GM23338 (cell line): ENCODE data around the gene LMOD3. TPM values are rescaled to one million over a fixed set of nuclear protein-coding genes. Genes with fewer than 3 reads are reported as not detected.

ENCODE experiments used
- ATAC-seq: fragments of 200-7000 bp; cut with Tn5 transposase; 3 replicates; pipeline ENCODE4 v1.9.1; 2020
- DNase-seq: peaks from one replicate; pipeline ENCODE4 v3.0.0-alpha.2; 2015; ENCODE audit warnings: low spot score
- H2AFZ ChIP-seq: fragments of 200-600 bp; sonication (generic); 2 replicates; pipeline ENCODE4 v1.8.0; 2016; ENCODE audit warnings: antibody characterized with exemption, mild to moderate bottlenecking, moderate library complexity
- H3F3A ChIP-seq: fragments of 200-600 bp; sonication (generic); replicated peaks from 2 replicates; pipeline ENCODE4 v1.8.0; 2017; ENCODE audit warnings: antibody characterized with exemption, mixed run types, low read depth
- H3K27ac ChIP-seq: fragments of 200-600 bp; sonication (generic); 2 replicates; pipeline ENCODE4 v1.6.1; 2016; ENCODE audit warnings: low read depth
- H3K27me3 ChIP-seq: fragments of 200-600 bp; sonication (generic); 2 replicates; pipeline ENCODE4 v1.8.0; 2016; ENCODE audit warnings: mild to moderate bottlenecking, mixed run types, moderate library complexity; ENCODE audit not compliant: insufficient read depth
- H3K36me3 ChIP-seq: fragments of 200-600 bp; sonication (generic); 2 replicates; pipeline ENCODE4 v1.8.0; 2016; ENCODE audit warnings: mild to moderate bottlenecking; ENCODE audit not compliant: insufficient read depth
- H3K4me1 ChIP-seq: fragments of 200-600 bp; sonication (generic); 2 replicates; pipeline ENCODE4 v1.8.0; 2016; ENCODE audit warnings: mild to moderate bottlenecking, moderate library complexity; ENCODE audit not compliant: insufficient read depth
- H3K4me2 ChIP-seq: fragments of 200-600 bp; sonication (generic); 2 replicates; pipeline ENCODE4 v1.7.1; 2017; ENCODE audit warnings: mixed run types
- H3K4me3 ChIP-seq: fragments of 200-600 bp; sonication (generic); 2 replicates; pipeline ENCODE4 v1.6.1; 2016; ENCODE audit warnings: mixed run types
- H3K79me2 ChIP-seq: fragments of 200-600 bp; sonication (generic); replicated peaks from 2 replicates; pipeline ENCODE4 v1.8.0; 2017; ENCODE audit warnings: mild to moderate bottlenecking; ENCODE audit not compliant: insufficient read depth
- H3K9me2 ChIP-seq: fragments of 200-600 bp; sonication (generic); 2 replicates; pipeline ENCODE4 v1.8.0; 2017; ENCODE audit not compliant: insufficient read depth
- H4K20me1 ChIP-seq: fragments of 200-600 bp; sonication (generic); replicated peaks from 2 replicates; pipeline ENCODE4 v1.8.0; 2017; ENCODE audit warnings: mild to moderate bottlenecking; ENCODE audit not compliant: insufficient read depth
- H3K27ac Mint-ChIP-seq: 2 replicates; pipeline ENCODE4 v1.8.0; 2020; ENCODE audit warnings: inconsistent platforms, mild to moderate bottlenecking, moderate library complexity, mixed read lengths
- H3K27me3 Mint-ChIP-seq: 3 replicates; pipeline ENCODE4 v1.8.0; 2022; ENCODE audit warnings: low read depth, mild to moderate bottlenecking, moderate library complexity, mixed read lengths, inconsistent platforms; ENCODE audit not compliant: insufficient read depth, poor library complexity
- H3K36me3 Mint-ChIP-seq: 3 replicates; pipeline ENCODE4 v1.8.0; 2021; ENCODE audit warnings: low read depth, mild to moderate bottlenecking, inconsistent platforms, moderate library complexity, mixed read lengths
- H3K4me1 Mint-ChIP-seq: 3 replicates; pipeline ENCODE4 v1.8.0; 2020; ENCODE audit warnings: mild to moderate bottlenecking, inconsistent platforms, mixed read lengths
- H3K4me3 Mint-ChIP-seq: 3 replicates; pipeline ENCODE4 v1.8.0; 2021; ENCODE audit warnings: moderate library complexity, mild to moderate bottlenecking, inconsistent platforms, mixed read lengths
- H3K9me3 Mint-ChIP-seq: 3 replicates; pipeline ENCODE4 v1.8.0; 2020; ENCODE audit warnings: moderate library complexity, mild to moderate bottlenecking, inconsistent platforms, mixed read lengths
- CREB1 ChIP-seq: fragments of 250-450 bp; sonication (Bioruptor Pico); IDR thresholded peaks from 2 replicates; pipeline ENCODE4 v1.5.0; 2020; ENCODE audit warnings: low read depth, mild to moderate bottlenecking, moderate library complexity
- ETS1 ChIP-seq: IDR thresholded peaks from 2 replicates; pipeline ENCODE4 v1.6.1; 2016; ENCODE audit warnings: antibody characterized with exemption
- EZH2 ChIP-seq: fragments of 200-600 bp; sonication (generic); IDR thresholded peaks from one replicate; pipeline ENCODE4 v1.8.0; 2017; ENCODE audit warnings: antibody characterized with exemption, mild to moderate bottlenecking, low read depth; ENCODE audit not compliant: unreplicated experiment
- JUNB ChIP-seq: IDR thresholded peaks from one replicate; pipeline ENCODE4 v1.6.1; 2016; ENCODE audit warnings: antibody characterized with exemption; ENCODE audit not compliant: unreplicated experiment
- POLR2AphosphoS5 ChIP-seq: IDR thresholded peaks from 2 replicates; pipeline ENCODE4 v1.6.1; 2016; ENCODE audit warnings: antibody characterized with exemption, low read depth
- REST ChIP-seq: IDR thresholded peaks from one replicate; pipeline ENCODE4 v1.6.1; 2018; ENCODE audit warnings: antibody characterized with exemption; ENCODE audit not compliant: unreplicated experiment
- ZNF114 ChIP-seq: fragments of 250-450 bp; sonication (Bioruptor Pico); IDR thresholded peaks from 2 replicates; pipeline ENCODE4 v1.5.0; 2020; ENCODE audit warnings: mild to moderate bottlenecking, moderate library complexity
- ZNF331 ChIP-seq: fragments of 250-450 bp; sonication (Bioruptor Pico); IDR thresholded peaks from 2 replicates; pipeline ENCODE4 v1.5.0; 2020; ENCODE audit warnings: low read depth, mild to moderate bottlenecking, moderate library complexity
- ZNF462 ChIP-seq: fragments of 250-450 bp; sonication (Bioruptor Pico); IDR thresholded peaks from 2 replicates; pipeline ENCODE4 v1.5.0; 2020; ENCODE audit warnings: mild to moderate bottlenecking, moderate library complexity
- polyA plus RNA-seq: library from polyadenylated mRNA; unstranded; fragments of >200 nt; fragmentation: Nextera tagmentation; extraction: Ambion mirVana; gene quantifications from 2 replicates; pipeline ENCODE4 v1.2.1, GENCODE V29; 2016
- total RNA-seq: library from RNA; depleted of rRNA; stranded (reverse); fragments of >200 nt; shearing (Covaris generic); gene quantifications from 2 replicates; pipeline ENCODE4 v1.2.3, GENCODE V29; 2014
- TF ChIP-seq, protein P1 (sequence below), 2 experiments: fragments of 200-600 bp in 1 of 2; sonication (generic) in 1 of 2; conservative IDR thresholded peaks; 2 replicates each; pipeline versions ENCODE4 v1.5.1 to v1.6.1; 2016 to 2017; ENCODE audit warnings: antibody characterized with exemption in 2 of 2, low read depth in 2 of 2, mild to moderate bottlenecking in 2 of 2, moderate library complexity in 1 of 2

LMOD3 gene
- total and polyA plus RNA-seq, 2 experiments from 2014 or later: 0.06 TPM; not detected in 1

DNA sequence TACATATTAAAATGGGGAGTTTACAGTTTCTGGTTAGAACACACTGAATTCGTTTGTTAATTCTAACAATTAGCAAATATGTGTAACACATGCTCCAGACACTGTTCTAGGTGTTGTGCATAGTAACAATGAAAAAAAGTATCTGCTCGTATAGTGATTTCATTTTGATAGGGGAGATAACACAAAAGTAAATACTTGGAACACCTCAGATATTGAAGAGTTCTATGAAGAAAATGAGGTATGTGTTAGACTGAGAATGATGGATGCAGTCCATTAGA is 63.5 kb downstream of the LMOD3 start:
- no peaks in the 10 kb centered on the region for H3K27me3 Mint-ChIP-seq
- H2AFZ ChIP-seq: no peak overlapping the region
- H3K79me2 ChIP-seq: no peaks in the 10 kb centered on the region
- H3K36me3 ChIP-seq: peaks cover 43% of the 10 kb centered on the region
- H4K20me1 ChIP-seq: no peaks in the 10 kb centered on the region
- H3K9me2 ChIP-seq: no peaks in the 10 kb centered on the region
- no peaks in the 10 kb centered on the region for H3K4me1 ChIP-seq
- DNase-seq (no peak), ATAC-seq (no peak)
- H3K27ac Mint-ChIP-seq: no peak overlapping the region
- H3K4me2 ChIP-seq: no peak overlapping the region
- TF ChIP-seq, protein P1, sequence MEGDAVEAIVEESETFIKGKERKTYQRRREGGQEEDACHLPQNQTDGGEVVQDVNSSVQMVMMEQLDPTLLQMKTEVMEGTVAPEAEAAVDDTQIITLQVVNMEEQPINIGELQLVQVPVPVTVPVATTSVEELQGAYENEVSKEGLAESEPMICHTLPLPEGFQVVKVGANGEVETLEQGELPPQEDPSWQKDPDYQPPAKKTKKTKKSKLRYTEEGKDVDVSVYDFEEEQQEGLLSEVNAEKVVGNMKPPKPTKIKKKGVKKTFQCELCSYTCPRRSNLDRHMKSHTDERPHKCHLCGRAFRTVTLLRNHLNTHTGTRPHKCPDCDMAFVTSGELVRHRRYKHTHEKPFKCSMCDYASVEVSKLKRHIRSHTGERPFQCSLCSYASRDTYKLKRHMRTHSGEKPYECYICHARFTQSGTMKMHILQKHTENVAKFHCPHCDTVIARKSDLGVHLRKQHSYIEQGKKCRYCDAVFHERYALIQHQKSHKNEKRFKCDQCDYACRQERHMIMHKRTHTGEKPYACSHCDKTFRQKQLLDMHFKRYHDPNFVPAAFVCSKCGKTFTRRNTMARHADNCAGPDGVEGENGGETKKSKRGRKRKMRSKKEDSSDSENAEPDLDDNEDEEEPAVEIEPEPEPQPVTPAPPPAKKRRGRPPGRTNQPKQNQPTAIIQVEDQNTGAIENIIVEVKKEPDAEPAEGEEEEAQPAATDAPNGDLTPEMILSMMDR (conservative IDR thresholded peaks at IDR 0.05; ENCODE audit: low read depth in 2 of 2): no peak
- TF ChIP-seq CREB1 (no peak), POLR2AphosphoS5 (no peak), JUNB (no peak), ETS1 (no peak), ZNF462 (CRISPR knock-in tag) (no peak), ZNF114 (CRISPR knock-in tag) (no peak), REST (no peak), EZH2 (no peak), ZNF331 (CRISPR knock-in tag) (no peak)
- H3F3A ChIP-seq: no peaks in the 10 kb centered on the region
- no peak overlapping the region for H3K4me3 ChIP-seq
- H3K9me3 Mint-ChIP-seq: no peaks in the 10 kb centered on the region
- no peaks in the 10 kb centered on the region for H3K4me1 Mint-ChIP-seq
- H3K27me3 ChIP-seq: no peaks in the 10 kb centered on the region
- H3K36me3 Mint-ChIP-seq: peaks cover 56% of the 10 kb centered on the region
- no peak overlapping the region for H3K27ac ChIP-seq
- H3K4me3 Mint-ChIP-seq: no peak overlapping the region
